Subcutaneous adipose tissue (tissue), 4 donors: ENCODE measurements around the gene FOXL1. TPM values are rescaled to one million over a fixed set of nuclear protein-coding genes. Genes with fewer than 3 reads are reported as not detected.

ENCODE experiments used
- total RNA-seq, 4 donors: library from RNA; depleted of rRNA; stranded (reverse); fragments of >200 nt; gene quantifications; one replicate each; pipeline ENCODE4 v1.1.0, GENCODE V29; 2016
- TF ChIP-seq, protein P1 (sequence below): fragments of 450-650 bp; IDR thresholded peaks from one replicate; pipeline ENCODE4 v1.5.1; 2016; ENCODE audit warnings: low read depth, mild to moderate bottlenecking, control low read depth, antibody characterized with exemption, moderate library complexity

Gene FOXL1
- total RNA-seq, 4 donors from 2014 or later = not detected

DNA sequence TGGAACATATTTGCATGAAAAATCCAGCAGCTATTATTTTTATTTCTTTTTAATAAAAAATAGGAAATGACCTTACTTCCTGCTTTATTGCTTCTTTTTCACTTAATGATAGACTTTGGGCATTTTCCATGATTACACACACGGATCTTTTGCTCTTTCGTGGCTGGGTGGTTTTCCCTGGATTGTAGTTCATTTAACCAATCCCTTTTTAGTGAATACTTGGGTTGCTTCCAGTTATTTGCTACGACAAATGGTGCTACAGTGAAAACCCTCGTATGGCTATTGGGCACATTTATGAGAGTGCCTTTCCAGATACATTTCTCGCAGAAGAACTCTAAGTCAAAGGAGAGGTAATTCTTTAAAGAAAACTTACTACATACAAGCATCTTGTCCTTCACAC lies 38.6 kb downstream of the FOXL1 start:
- TF ChIP-seq, protein P1, sequence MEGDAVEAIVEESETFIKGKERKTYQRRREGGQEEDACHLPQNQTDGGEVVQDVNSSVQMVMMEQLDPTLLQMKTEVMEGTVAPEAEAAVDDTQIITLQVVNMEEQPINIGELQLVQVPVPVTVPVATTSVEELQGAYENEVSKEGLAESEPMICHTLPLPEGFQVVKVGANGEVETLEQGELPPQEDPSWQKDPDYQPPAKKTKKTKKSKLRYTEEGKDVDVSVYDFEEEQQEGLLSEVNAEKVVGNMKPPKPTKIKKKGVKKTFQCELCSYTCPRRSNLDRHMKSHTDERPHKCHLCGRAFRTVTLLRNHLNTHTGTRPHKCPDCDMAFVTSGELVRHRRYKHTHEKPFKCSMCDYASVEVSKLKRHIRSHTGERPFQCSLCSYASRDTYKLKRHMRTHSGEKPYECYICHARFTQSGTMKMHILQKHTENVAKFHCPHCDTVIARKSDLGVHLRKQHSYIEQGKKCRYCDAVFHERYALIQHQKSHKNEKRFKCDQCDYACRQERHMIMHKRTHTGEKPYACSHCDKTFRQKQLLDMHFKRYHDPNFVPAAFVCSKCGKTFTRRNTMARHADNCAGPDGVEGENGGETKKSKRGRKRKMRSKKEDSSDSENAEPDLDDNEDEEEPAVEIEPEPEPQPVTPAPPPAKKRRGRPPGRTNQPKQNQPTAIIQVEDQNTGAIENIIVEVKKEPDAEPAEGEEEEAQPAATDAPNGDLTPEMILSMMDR = no peak

DNA sequence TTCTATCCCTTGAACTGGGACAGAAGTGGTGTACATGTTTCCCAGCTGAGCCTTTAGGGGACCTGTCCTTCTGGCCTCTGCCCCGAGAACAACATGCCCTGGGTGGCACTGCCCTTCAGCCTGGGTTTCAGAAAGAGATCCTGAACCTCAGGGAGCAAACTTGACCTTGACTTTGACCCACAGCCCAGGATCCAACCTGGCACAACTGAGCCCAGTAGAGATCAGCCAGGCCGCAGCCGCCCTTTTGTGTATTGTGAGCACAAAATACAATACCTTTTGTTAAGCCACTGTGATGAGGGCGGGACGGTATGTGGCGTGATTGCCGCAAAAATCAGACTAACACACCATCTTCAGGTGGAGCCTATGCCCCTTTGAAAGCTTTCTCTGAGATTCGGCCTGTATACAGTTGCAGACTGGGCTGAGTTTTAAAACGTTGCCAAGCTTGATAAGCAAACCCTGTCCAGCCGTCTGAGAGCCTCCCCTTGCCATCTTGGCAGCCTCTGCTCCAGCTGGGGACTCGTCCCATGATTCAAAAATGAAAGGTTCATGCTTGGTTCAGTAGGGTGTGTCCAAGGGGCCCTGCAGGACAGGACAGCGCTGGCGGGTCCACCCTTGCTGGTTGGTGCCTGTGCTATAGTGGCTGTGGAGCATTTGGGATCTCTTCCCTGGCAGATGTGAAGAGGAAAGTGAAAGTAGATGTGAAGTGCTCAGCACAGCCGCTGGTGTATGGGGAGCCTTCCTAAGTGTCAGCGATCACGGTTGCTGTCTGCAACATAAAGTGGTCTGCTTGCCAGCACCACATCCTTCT lies 40.3 kb downstream of the FOXL1 start:
- TF ChIP-seq, protein P1 = no peak

DNA sequence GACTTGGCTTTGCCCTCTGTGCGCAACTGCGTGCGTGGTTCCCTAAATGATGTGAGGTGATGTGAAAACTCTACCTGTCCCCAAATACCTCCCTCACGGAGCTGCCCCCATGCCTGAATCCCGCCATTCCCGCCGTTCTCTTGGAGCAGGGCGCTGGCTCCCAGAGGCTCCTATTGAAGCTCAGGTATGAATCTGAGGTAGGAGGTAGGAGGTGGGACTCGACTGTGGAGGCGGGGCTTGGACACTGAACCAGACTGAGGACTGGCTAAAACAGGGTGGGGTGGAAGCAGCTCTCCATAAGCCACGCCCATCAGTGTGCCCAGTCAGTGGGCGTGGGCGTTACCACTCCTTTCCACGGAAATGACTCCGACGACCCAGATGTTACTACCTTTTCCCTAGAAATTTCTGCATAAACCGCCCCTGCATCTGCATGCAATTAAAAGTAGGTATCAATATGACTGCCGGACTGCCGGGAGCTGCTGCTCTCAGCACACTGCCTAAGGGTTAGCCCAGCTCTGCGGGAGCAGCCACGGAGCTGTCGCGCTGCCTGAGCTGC lies 41.0 kb downstream of the FOXL1 start:
- TF ChIP-seq, protein P1 = no peak

DNA sequence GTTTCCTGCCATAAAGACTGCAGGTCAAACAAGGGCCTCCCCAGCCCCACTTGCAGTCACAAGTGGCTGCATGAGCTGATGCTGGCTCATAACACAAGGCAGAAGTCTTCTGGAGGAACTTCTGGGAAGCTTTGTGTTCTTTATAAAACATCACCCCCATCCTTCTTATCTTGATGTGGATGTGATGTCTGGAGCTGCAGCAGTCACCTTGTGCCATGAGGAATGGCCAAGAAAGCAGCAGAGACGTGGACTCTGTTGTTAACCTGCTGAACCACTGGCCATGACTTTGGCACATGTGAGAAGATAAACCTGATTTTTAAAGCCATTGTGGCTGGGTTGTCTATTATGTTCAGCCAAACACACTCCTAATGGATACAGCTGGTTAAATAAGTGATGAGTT lies 41.8 kb downstream of the FOXL1 start:
- TF ChIP-seq, protein P1 = no peak

DNA sequence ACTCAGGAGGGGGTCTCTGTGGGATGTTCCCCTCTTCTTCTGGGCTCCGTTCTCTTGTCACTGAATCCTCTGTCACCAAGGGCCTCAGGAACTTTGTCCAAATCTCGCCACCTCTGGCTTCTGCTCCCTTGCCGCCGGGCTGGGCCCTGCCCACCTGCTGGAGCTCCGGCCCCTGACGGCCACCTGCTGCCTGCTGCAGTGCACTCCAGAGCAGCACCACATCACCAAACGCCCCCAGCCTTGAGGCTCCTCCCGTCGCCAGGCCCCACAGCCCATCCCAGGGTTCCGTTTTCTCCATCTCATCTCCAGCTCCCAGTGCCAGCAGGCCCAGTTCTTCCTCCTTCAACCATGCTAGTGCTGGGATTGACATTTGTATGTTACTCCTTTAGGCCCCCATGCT lies 43.6 kb downstream of the FOXL1 start:
- TF ChIP-seq, protein P1 = no peak

DNA sequence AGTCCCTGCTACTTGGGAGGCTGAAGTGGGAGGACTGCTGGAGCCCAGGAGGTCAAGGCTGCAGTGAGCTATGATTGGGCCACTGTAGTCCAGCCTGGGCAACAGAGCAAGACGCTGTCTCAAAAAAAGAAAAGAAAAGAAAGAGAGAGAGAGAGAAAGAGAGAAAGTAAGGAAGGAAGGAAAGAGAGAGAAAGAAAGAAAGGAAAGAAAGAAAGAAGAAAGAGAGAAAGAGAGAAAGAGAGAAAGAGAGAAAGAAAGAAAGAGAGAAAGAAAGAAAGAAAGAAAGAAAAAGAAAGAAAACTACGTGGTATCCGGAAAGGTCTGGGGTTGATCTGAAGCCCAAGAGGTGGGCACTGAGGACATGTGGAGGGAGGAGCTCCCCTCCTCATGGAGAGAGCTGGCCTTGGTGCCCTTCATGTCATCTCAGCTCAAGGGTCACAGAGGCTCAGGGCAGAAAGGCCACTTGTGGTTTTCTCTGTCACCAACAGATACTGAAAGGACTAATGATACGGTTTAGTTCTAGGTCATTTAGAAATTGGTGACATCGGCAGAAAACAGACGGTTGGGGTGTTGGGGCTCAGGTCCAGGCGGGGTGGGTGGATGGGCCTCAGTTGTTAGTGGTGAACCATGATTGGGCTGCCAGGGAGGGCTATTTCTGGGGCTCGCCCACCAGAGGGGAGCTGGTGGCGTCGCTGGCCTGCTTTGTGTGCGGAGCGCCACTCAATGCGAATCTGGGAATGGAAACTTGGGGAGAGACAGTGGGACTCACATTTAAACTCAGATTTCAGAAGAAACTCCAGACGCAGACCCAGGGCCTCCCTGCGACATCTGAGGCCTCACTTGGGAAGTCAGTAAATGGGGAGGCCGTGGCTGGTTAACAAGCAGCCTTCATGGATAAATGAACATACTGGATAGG lies 44.6 kb downstream of the FOXL1 start:
- TF ChIP-seq, protein P1 = no peak

DNA sequence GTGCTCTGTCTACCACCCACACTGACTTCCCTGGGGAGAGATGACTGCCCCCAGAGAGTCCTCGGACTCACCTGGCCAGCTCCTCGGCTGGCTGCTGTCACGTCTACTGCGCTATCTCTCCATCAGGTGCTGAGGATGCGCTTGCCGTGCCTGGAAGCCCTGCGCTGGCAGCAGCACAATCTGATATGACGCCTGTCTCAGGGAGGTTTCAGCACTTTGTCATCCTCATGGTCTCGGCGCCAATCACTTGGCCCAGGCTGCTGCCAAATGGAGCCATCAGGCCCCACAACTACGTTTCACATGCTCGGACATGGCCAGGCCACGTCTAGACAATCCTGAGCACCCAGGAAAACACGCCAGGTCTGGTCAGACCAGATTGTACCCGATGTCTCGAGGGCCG lies 46.7 kb downstream of the FOXL1 start:
- TF ChIP-seq, protein P1 = no peak
